K562 (cell line): ENCODE data around the gene OR51T1. TPM values are rescaled to one million over a fixed set of nuclear protein-coding genes. Genes with fewer than 3 reads are reported as not detected.

Experiments used
- CEBPB ChIP-seq: fragments of 450-650 bp; IDR thresholded peaks from 2 replicates; pipeline ENCODE4 v1.6.1; 2016; ENCODE audit warnings: missing genetic modification characterization, missing compliant biosample characterization
- ELF1 ChIP-seq: fragments of 200-800 bp; sonication (Bioruptor generic); IDR thresholded peaks from 2 replicates; pipeline ENCODE4 v1.6.1; 2016; ENCODE audit warnings: missing genetic modification characterization, missing compliant biosample characterization
- GABPB1 ChIP-seq: sonication (generic); formaldehyde crosslinking; IDR thresholded peaks from 2 replicates; pipeline ENCODE4 v1.8.0; 2022; ENCODE audit warnings: mild to moderate bottlenecking, missing genetic modification reagents
- GATAD2A ChIP-seq: fragments of 450-650 bp; IDR thresholded peaks from 2 replicates; pipeline ENCODE4 v1.6.1; 2017
- MGA ChIP-seq: fragments of 450-650 bp; IDR thresholded peaks from 2 replicates; pipeline ENCODE4 v1.6.1; 2016; ENCODE audit warnings: mild to moderate bottlenecking, moderate library complexity
- TARDBP ChIP-seq: fragments of 450-650 bp; IDR thresholded peaks from 2 replicates; pipeline ENCODE4 v1.6.1; 2016
- TEAD4 ChIP-seq, 2 experiments: sonication (generic) in 1 of 2; formaldehyde crosslinking in 1 of 2; IDR thresholded peaks; 2 replicates each; pipeline versions ENCODE4 v1.6.1 to v1.8.0; 2012 to 2022; ENCODE audit warnings: borderline replicate concordance in 1 of 2, inconsistent platforms in 1 of 2, low read length in 1 of 2, mild to moderate bottlenecking in 1 of 2, missing genetic modification reagents in 1 of 2
- VEZF1 ChIP-seq: fragments of 200-800 bp; sonication (Bioruptor generic); IDR thresholded peaks from 2 replicates; pipeline ENCODE4 v1.6.1; 2017; ENCODE audit warnings: missing genetic modification characterization, missing compliant biosample characterization
- ZNF224 ChIP-seq: sonication (generic); formaldehyde crosslinking; IDR thresholded peaks from 2 replicates; pipeline ENCODE4 v1.8.0; 2022; ENCODE audit warnings: mild to moderate bottlenecking, missing genetic modification reagents
- ZNF584 ChIP-seq: fragments of 200-800 bp; sonication (Bioruptor generic); IDR thresholded peaks from 2 replicates; pipeline ENCODE4 v1.6.1; 2016; ENCODE audit warnings: low read depth, mild to moderate bottlenecking, missing genetic modification characterization, missing compliant biosample characterization
- ZNF586 ChIP-seq: fragments of 450-650 bp; formaldehyde crosslinking; conservative IDR thresholded peaks from 2 replicates; pipeline ENCODE4 v1.4.0; 2020; ENCODE audit warnings: mild to moderate bottlenecking, moderate library complexity
- ZNF707 ChIP-seq: fragments of 250-450 bp; sonication (Bioruptor Pico); conservative IDR thresholded peaks from 2 replicates; pipeline ENCODE4 v1.8.0; 2022; ENCODE audit warnings: inconsistent platforms, mild to moderate bottlenecking, moderate library complexity
- ZNF766 ChIP-seq: fragments of 200-800 bp; sonication (Bioruptor generic); conservative IDR thresholded peaks from 2 replicates; pipeline ENCODE4 v1.6.1; 2016; ENCODE audit warnings: missing genetic modification characterization, missing compliant biosample characterization
- polyA plus RNA-seq, 8 experiments: library from polyadenylated mRNA; depleted of rRNA in 4 of 8; stranded (reverse) in 5 of 8; unstranded in 3 of 8; fragments of >200 nt; fragmentation: Nextera tagmentation in 2 of 8; fragmentation: Illumina TruSeq in 1 of 8; extraction: Ambion mirVana in 2 of 8; extraction: Trizol in 1 of 8; gene quantifications; 2 replicates each; pipeline versions ENCODE4 v1.2.1 to v1.2.3, GENCODE V29; 2011 to 2014; ENCODE audit warnings: inconsistent platforms in 1 of 8, missing spikeins in 1 of 8
- total RNA-seq, 7 experiments: library from RNA; depleted of rRNA in 6 of 7; stranded (reverse); fragments of >200 nt in 6 of 7; fragmentation: Illumina TruSeq in 2 of 7; extraction: Trizol in 2 of 7; gene quantifications; 2 replicates each; pipeline versions ENCODE4 v1.2.1 to v1.2.3, GENCODE V29; 2011 to 2021; ENCODE audit warnings: low replicate concordance in 1 of 7
- TF ChIP-seq, protein P1 (sequence below): sonication (generic); formaldehyde crosslinking; IDR thresholded peaks from 2 replicates; pipeline ENCODE4 v1.8.0; 2022; ENCODE audit warnings: missing genetic modification reagents, mild to moderate bottlenecking, borderline replicate concordance

OR51T1 gene
- total and polyA plus RNA-seq, 9 of the 15 experiments (the other 6 are each of a cell fraction or from before 2014, with no cell fraction given): not detected

GRCh38 chr11:4890279-4890678 is 8.6 kb downstream of the OR51T1 start (continued):
- TF ChIP-seq MGA (no peak), GABPB1 (CRISPR knock-in tag) (no peak), ZNF586 (CRISPR knock-in tag) (no peak), ELF1 (tag) (no peak), TARDBP (no peak), VEZF1 (CRISPR knock-in tag) (peak; percentile 14; the same call in 1 of the 2 replicates), ZNF584 (no peak), TEAD4 (IDR thresholded peaks at IDR 0.05; ENCODE audit: low read length) (peak; percentile 55; the same call in 1 of the 2 replicates), TEAD4 (CRISPR knock-in tag; IDR thresholded peaks at IDR 0.05; ENCODE audit: borderline replicate concordance) (no peak), ZNF224 (CRISPR knock-in tag) (no peak), ZNF707 (CRISPR knock-in tag) (no peak), ZNF766 (CRISPR knock-in tag) (0 out of 2 replicates have a peak, but pooled peaks have one; percentile 50), GATAD2A (no peak), CEBPB (tag) (peak; percentile 97)
- TF ChIP-seq, protein P1, sequence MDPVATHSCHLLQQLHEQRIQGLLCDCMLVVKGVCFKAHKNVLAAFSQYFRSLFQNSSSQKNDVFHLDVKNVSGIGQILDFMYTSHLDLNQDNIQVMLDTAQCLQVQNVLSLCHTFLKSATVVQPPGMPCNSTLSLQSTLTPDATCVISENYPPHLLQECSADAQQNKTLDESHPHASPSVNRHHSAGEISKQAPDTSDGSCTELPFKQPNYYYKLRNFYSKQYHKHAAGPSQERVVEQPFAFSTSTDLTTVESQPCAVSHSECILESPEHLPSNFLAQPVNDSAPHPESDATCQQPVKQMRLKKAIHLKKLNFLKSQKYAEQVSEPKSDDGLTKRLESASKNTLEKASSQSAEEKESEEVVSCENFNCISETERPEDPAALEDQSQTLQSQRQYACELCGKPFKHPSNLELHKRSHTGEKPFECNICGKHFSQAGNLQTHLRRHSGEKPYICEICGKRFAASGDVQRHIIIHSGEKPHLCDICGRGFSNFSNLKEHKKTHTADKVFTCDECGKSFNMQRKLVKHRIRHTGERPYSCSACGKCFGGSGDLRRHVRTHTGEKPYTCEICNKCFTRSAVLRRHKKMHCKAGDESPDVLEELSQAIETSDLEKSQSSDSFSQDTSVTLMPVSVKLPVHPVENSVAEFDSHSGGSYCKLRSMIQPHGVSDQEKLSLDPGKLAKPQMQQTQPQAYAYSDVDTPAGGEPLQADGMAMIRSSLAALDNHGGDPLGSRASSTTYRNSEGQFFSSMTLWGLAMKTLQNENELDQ: no peak
